NK-92 treated with Interleukin-12 subunit alpha and Interleukin-12 subunit beta, amount 100 ng/mL, for 24 hours (cell line): ENCODE measurements around the gene MYBPHL.

Experiments used
- DNase-seq: peaks from one replicate; lab custom pipeline; 2025; lab: John Stamatoyannopoulos, UW

MYBPHL gene, protein sequence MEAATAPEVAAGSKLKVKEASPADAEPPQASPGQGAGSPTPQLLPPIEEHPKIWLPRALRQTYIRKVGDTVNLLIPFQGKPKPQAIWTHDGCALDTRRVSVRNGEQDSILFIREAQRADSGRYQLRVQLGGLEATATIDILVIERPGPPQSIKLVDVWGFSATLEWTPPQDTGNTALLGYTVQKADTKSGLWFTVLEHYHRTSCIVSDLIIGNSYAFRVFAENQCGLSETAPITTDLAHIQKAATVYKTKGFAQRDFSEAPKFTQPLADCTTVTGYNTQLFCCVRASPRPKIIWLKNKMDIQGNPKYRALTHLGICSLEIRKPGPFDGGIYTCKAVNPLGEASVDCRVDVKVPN

GRCh38 chr1:109306832-109307273, at the start of gene MYBPHL:
TSS of gene MYBPHL (minus strand) at chr1:109307011. CDS start at chr1:109306991, 20 bp downstream.
- no peak for DNase-seq

GRCh38 chr1:109356505-109356904, 49.7 kb upstream of the MYBPHL start:
- DNase-seq = no peak

DNA sequence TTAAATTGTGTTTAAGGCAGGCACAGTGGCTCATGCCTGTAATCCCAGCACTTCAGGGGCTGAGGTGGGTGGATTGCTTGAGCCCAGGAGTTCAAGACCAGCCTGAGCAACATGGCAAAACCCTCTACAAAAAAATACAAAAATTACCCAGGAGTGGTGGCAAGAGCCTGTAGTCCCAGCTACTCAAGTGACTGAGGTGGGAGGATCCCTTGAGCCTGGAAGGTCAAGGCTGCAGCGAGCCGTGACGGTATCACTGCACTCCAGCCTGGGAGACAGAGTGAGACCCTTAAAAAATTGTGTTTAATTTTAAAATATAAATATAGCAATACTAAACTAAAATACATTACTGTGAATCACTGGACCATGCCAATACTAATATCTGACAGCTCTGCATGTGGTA, 48.1 kb upstream of the MYBPHL start:
- no peak for DNase-seq

- DNase-seq = no peak
These were observed 44.6 kb upstream of the MYBPHL start for GRCh38 chr1:109351457-109351856.

DNA sequence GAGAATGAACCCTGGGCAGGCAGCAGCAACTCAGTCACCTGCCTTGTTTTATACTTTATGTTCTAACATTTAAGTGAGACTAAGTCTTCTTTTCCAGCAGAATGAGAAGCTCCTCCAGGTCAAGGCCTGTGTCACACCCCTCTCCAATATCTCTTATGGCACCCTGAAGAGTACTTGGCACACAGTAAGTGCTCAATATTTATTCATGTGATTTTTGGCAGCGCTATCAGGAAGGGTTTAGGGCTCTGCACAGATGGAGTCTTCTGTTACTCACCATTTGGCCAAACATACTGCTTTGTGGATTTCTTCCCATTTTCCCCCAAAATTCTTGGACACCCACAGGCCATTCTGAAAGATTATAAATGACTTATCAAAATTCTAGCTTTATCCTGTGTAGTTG, 43.8 kb upstream of the MYBPHL start:
- DNase-seq = no peak

DNA sequence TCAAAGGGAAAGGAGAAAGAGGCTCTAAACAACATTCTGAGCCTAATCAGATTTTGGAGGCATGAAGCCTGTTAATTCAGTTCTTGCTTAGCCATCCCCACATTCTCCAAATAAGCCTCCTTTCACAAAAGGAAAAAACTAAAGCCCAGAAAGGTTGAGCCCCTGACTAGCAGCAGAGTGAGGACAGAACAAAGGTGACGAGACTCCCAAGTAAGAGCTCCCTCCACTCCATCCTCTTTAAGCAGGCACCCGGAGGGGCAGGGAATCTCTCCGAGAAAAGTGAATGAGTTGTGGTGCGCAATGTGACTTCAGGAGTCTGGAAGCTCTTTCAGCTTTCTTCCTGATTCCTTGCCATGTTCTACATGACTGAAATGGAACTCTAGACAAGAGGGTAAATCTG, 43.4 kb upstream of the MYBPHL start:
- DNase-seq = no peak

GRCh38 chr1:109347511-109347910, 40.7 kb upstream of the MYBPHL start:
- DNase-seq = no peak

DNA sequence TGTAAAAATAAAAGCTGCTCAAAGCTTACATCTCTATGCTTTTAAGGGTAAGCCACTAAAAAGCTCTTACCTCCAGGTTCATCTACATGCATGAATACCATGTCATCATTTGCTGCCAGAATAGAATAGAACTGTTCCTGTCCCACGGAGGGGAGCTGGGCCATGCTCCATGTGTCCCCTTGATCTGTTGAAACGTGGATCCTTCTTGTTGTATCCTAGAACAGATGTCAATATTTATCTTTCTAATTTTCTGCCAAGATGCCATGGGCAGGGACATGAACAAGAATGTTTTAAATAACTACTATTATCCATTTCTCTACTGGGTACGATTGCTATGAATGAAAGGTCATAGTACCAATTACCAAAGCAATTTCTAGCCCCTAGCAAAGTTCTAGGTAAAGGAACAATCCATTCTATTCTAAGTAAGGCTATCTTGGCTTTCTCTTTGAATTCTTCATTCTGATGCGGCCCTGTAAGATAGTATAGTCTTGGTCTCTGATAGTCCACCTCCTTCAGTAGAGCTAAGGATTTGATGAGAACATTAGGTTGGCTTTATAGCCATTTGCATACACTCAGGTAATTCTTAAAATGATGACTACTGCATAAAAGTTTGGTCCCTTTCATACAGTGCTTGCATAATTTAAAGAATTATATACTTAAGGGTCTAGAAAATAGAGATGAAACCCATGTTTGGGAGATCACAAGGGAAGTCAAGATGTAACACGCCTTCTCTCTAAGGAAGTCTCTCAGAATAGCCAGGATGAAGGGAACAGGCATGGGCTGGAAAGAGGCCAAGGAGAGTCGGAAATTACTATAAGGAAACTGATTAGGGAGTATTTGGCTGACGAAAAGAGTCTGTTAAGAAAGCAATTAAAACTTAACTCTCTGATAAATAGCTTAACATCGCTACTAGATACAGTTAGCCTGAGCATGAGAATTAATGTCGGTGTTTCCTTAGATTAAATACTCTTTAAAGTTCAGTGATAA, 35.4 kb upstream of the MYBPHL start:
- DNase-seq = no peak

DNA sequence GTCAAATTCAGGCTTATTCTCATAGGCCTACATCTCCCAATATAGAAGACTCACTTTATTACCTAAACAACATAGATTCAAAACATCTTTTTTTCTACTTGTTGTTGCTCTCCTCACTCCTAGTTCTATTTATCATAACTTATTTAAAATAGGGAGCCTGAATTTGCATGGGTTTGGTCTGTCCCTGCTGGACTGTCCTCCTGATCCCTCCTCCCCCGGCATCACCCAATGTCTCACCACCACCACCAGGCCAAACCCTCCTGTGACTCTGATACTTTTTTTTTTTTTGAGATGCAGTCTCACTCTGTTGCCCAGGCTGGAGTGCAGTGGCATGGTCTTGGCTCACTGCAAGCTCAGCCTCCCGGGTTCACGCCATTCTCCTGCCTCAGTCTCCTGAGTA, 31.8 kb upstream of the MYBPHL start:
- no peak for DNase-seq

- DNase-seq = no peak
These were observed 31.3 kb upstream of the MYBPHL start for GRCh38 chr1:109338091-109338490.

DNA sequence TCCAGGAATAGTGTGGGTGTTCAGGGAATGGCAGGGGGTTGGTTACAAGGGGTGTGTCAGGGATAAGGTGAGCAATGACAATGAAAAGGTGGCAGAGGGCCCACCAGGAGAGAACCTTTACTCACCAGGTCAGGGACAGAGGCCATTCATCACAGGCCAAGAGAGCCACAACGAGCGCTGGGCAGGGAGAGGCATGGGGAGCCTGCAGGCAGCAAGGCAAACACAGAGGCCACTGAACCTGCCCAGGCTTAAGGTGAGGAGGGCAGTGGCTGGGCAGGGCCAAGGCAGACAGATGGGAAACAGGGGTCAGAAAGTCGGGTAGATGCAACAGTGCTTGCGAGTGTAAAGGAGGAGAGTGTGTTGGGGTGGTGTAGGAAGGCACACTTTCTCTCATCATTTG, 28.3 kb upstream of the MYBPHL start:
- DNase-seq = no peak

- DNase-seq = no peak
These were observed 24.3 kb upstream of the MYBPHL start for GRCh38 chr1:109331113-109331512.

DNA sequence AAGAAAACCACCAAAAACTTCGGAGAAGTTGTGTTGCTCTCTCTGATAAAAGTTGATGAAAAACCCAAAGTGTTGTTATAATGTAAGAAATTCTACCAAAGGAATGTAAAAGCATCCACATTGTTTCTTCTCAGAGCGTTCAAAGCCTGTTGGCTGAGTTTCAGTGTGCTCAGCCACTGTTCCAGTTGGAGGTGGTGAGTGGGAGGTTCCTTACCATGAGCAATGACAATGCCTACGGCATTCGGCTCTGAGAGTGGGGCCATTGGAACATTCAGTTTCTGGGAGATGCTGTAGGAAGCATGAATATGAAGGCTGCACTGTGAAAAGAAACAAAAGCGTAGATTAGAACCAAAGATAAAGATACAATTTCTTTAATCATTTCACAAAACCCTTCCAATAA, 20.5 kb upstream of the MYBPHL start:
- DNase-seq = no peak

DNA sequence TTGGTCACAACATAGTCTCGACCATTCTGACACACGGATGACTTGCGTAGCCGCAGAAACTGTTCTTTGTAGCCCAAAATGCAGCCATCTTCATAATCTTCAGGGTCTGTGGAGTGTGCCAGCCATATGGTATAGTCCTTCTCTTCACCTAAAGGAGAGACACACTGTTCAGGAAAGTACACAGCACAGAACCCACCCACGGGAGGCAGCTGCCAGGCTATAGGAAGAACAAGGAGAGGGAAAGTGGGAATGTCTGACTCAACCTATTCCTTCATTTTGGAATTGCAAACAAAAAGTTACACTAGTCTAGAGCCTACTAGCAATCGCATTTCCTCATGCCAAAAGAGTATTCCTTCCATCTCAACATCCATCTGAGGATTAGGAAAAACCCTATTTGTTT, 16.2 kb upstream of the MYBPHL start:
- no peak for DNase-seq

- no peak for DNase-seq
These were observed 12.3 kb upstream of the MYBPHL start for GRCh38 chr1:109319114-109319513.

- no peak for DNase-seq
These were observed 9.7 kb upstream of the MYBPHL start for GRCh38 chr1:109316506-109316905.

GRCh38 chr1:109315288-109315687, 8.5 kb upstream of the MYBPHL start:
- no peak for DNase-seq

- DNase-seq = no peak
These were observed 8.0 kb upstream of the MYBPHL start for GRCh38 chr1:109314795-109315194.

DNA sequence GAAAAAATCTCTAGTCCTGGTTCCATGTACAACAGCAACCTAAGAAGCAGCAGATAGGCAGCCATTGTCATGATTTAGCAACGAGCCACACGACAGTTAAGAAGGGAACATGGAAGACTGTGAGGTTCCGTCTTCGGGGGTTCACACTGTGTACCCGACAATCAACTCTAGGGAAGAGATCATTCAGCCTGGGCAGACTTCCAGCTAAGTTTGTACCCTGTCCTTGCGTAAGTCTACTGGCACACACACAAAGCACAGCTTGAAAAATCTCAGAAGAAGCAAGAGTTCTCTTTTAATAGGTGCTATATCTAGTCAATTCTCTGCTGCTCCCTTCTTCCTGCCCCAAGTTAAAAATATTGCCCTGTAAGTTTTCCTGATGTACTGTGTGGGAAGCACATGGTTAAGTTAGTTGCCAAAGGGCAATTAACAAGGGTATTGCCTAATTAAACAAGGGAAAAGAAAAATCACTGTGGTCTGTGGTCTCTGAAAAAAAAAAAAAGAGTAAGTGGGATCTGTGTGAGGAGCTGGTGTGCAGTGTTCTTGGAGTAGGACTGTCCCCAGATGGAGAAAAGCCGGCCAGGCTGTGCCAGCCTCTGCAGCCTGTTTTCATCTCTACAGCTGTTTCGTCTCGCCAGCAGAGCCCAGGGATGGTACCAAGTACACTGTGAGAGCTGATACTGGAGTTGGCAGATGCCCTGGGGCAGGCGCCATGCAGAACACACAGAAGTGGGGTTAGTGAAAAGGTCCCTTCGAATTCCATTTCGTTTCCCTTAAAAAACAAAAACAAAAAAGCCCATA, 6.4 kb upstream of the MYBPHL start:
- no peak for DNase-seq

GRCh38 chr1:109312246-109312645, 5.4 kb upstream of the MYBPHL start:
- no peak for DNase-seq

DNA sequence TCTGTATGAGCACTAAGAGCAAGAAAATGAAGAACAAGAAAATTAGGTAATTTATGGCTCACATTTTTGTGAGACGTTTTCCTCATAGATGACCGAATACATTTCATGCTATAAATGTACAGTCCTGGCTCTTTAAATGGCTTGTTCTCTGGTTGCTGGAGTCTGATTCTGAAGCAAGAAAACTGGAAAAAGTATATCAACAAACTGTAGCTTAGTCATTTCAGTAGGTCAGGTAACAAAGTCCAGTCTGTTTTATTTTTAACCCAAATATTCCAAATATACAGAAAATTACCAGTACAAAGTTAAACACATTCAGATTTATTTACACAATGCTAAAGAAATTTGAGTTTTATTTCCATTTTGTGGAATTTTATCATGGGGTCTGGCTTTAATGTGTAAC, 2.5 kb upstream of the MYBPHL start:
- DNase-seq = no peak
